ENCODE results near the gene CREB3. TPM values are rescaled to one million over a fixed set of nuclear protein-coding genes. Genes with fewer than 3 reads are reported as not detected.

Gene CREB3
- total RNA-seq, 1 experiment from 2014 or later = 34.8 TPM

GRCh38 chr9:35690294-35690613, 42.2 kb upstream of the CREB3 start:
- DNase-seq = no peak
- H3K79me2 ChIP-seq (ENCODE audit: low read length) = no peaks in the 10 kb centered on the region
- peak overlapping the region; percentile 56 for H3K27ac ChIP-seq (ENCODE audit: low read length)

GRCh38 chr9:35690614-35691333, 41.7 kb upstream of the CREB3 start:
- peak overlapping the region; percentile 88 for H3K4me2 ChIP-seq (ENCODE audit: low read length)
- TF ChIP-seq EZH2phosphoT487 (IDR thresholded peaks at IDR 0.05; ENCODE audit: borderline replicate concordance, low read length) (no peak), EZH2 (IDR thresholded peaks at IDR 0.05; ENCODE audit: low read length, unreplicated experiment) (no peak)
- TF ChIP-seq, protein P1, sequence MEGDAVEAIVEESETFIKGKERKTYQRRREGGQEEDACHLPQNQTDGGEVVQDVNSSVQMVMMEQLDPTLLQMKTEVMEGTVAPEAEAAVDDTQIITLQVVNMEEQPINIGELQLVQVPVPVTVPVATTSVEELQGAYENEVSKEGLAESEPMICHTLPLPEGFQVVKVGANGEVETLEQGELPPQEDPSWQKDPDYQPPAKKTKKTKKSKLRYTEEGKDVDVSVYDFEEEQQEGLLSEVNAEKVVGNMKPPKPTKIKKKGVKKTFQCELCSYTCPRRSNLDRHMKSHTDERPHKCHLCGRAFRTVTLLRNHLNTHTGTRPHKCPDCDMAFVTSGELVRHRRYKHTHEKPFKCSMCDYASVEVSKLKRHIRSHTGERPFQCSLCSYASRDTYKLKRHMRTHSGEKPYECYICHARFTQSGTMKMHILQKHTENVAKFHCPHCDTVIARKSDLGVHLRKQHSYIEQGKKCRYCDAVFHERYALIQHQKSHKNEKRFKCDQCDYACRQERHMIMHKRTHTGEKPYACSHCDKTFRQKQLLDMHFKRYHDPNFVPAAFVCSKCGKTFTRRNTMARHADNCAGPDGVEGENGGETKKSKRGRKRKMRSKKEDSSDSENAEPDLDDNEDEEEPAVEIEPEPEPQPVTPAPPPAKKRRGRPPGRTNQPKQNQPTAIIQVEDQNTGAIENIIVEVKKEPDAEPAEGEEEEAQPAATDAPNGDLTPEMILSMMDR (conservative IDR thresholded peaks at IDR 0.05; ENCODE audit: low read depth, low read length) = no peak
- intact Hi-C loops (cut with micrococcal nuclease) = no loop called here
- H3K9me2 ChIP-seq (replicated peaks; ENCODE audit: low read length) = no peaks in the 10 kb centered on the region
- peak; percentile 20 for DNase-seq
- H3K9me3 ChIP-seq (ENCODE audit: low read length) = no peaks in the 10 kb centered on the region
- H3K27me3 ChIP-seq (ENCODE audit: low read length) = no peaks in the 10 kb centered on the region
- H3F3A ChIP-seq (ENCODE audit: low read length, unreplicated experiment) = no peaks in the 10 kb centered on the region
- peaks cover 35% of the 10 kb centered on the region for H3K4me1 ChIP-seq (ENCODE audit: insufficient read depth, low read length)
- no peaks in the 10 kb centered on the region for H3K79me2 ChIP-seq (ENCODE audit: low read length)
- H4K20me1 ChIP-seq (ENCODE audit: low read length) = no peaks in the 10 kb centered on the region
- H3K4me3 ChIP-seq (ENCODE audit: low read length) = peak overlapping the region; percentile 83
- peak overlapping the region; percentile 94 for H2AFZ ChIP-seq (ENCODE audit: low read length)
- ChIA-PET POLR2A (ENCODE audit: unreplicated experiment) (interaction anchor here (0.6 kb wide), 1 partner anchor 51 kb away, joined by 3 read pairs; no protein-coding TSS in a partner anchor), CTCF (no interaction called here)
- no peaks in the 10 kb centered on the region for H3K36me3 ChIP-seq (ENCODE audit: low read depth, low read length)
- H3K27ac ChIP-seq (ENCODE audit: low read length) = peak overlapping the region; percentile 56
- BruUV-seq (replicated peaks) = no TSS peak
- ATAC-seq = peak; percentile 48
- peak overlapping the region; percentile 85 for H3K9ac ChIP-seq (ENCODE audit: low read length)

More at GRCh38 chr9:35690294-35690613, 42.2 kb upstream of the CREB3 start:
- ChIA-PET CTCF (no interaction called here), POLR2A (ENCODE audit: unreplicated experiment) (interaction anchor here (0.6 kb wide), 1 partner anchor 51 kb away, joined by 3 read pairs; no protein-coding TSS in a partner anchor)
- no peaks in the 10 kb centered on the region for H3K9me3 ChIP-seq (ENCODE audit: low read length)
- no peaks in the 10 kb centered on the region for H3K27me3 ChIP-seq (ENCODE audit: low read length)
- peak overlapping the region; percentile 88 for H3K4me2 ChIP-seq (ENCODE audit: low read length)
- H3K4me3 ChIP-seq (ENCODE audit: low read length) = peak overlapping the region; percentile 83
- H3K4me1 ChIP-seq (ENCODE audit: insufficient read depth, low read length) = peaks cover 32% of the 10 kb centered on the region
- no peaks in the 10 kb centered on the region for H4K20me1 ChIP-seq (ENCODE audit: low read length)
- TF ChIP-seq, protein P1 (conservative IDR thresholded peaks at IDR 0.05; ENCODE audit: low read depth, low read length) = no peak
- no peak for TF ChIP-seq EZH2 (IDR thresholded peaks at IDR 0.05; ENCODE audit: low read length, unreplicated experiment)
- TF ChIP-seq EZH2phosphoT487 (IDR thresholded peaks at IDR 0.05; ENCODE audit: borderline replicate concordance, low read length) = no peak
- no peak overlapping the region; the same call in 1 of the 2 replicates for H2AFZ ChIP-seq (ENCODE audit: low read length)
- intact Hi-C loops (cut with micrococcal nuclease) = no loop called here
- no peaks in the 10 kb centered on the region for H3F3A ChIP-seq (ENCODE audit: low read length, unreplicated experiment)
- no peaks in the 10 kb centered on the region for H3K36me3 ChIP-seq (ENCODE audit: low read depth, low read length)
- no TSS peak for BruUV-seq (replicated peaks)
- ATAC-seq = no peak
- H3K9ac ChIP-seq (ENCODE audit: low read length) = peak overlapping the region; percentile 85
- H3K9me2 ChIP-seq (replicated peaks; ENCODE audit: low read length) = no peaks in the 10 kb centered on the region

DNA sequence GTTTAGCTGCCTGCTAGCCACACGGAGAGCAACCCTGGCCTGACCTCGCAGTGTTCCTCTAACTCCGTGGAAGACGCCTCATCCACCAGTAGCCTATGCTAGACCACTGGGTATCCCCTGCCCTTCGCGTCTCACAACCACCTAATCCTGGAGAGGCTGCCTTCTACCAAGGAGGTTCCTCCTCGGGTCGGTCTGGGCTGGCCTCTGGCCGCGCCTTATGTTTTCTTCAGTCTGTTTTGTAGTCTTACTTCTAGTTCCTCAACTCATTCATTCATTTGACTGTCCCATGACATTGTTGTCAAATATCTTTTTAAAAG, 41.2 kb upstream of the CREB3 start:
- Histone ChIP-seq H3K79me2 (ENCODE audit: low read length) (no peaks in the 10 kb centered on the region), H3K4me1 (ENCODE audit: insufficient read depth, low read length) (peaks cover 40% of the 10 kb centered on the region), H4K20me1 (ENCODE audit: low read length) (no peaks in the 10 kb centered on the region), H3K9me3 (ENCODE audit: low read length) (no peaks in the 10 kb centered on the region), H2AFZ (ENCODE audit: low read length) (peak overlapping the region; percentile 94), H3F3A (ENCODE audit: low read length, unreplicated experiment) (no peaks in the 10 kb centered on the region), H3K4me3 (ENCODE audit: low read length) (peak overlapping the region; percentile 83), H3K27ac (ENCODE audit: low read length) (peak overlapping the region; percentile 56), H3K9ac (ENCODE audit: low read length) (peak overlapping the region; percentile 85), H3K36me3 (ENCODE audit: low read depth, low read length) (0 out of 2 replicates have a peak, but pooled peaks cover under 1% of the 10 kb centered on the region), H3K9me2 (replicated peaks; ENCODE audit: low read length) (no peaks in the 10 kb centered on the region), H3K4me2 (ENCODE audit: low read length) (peak overlapping the region; percentile 88), H3K27me3 (ENCODE audit: low read length) (no peaks in the 10 kb centered on the region)
- POLR2A ChIA-PET (ENCODE audit: unreplicated experiment) = no interaction called here
- intact Hi-C loops (cut with micrococcal nuclease) = no loop called here
- ATAC-seq (no peak), DNase-seq (peak; percentile 7)
- no TSS peak for BruUV-seq (replicated peaks)
- TF ChIP-seq, protein P1 (conservative IDR thresholded peaks at IDR 0.05; ENCODE audit: low read depth, low read length) = no peak
- TF ChIP-seq EZH2 (IDR thresholded peaks at IDR 0.05; ENCODE audit: low read length, unreplicated experiment) (no peak), EZH2phosphoT487 (IDR thresholded peaks at IDR 0.05; ENCODE audit: borderline replicate concordance, low read length) (no peak)
- CTCF ChIA-PET = no interaction called here
